HG03521 (cell line): ENCODE measurements around the gene FCHO1.
"Not testable (repeated sequence)": the region's sequence is repeated elsewhere in the genome, so short reads cannot be mapped to it uniquely, and the experiment has no call there.

Source experiments
- ATAC-seq: cut with Tn5 transposase; IDR thresholded peaks from one replicate; pipeline ENCODE4 v1.9.1; 2021; ENCODE audit warnings: mild to moderate bottlenecking, moderate library complexity; ENCODE audit not compliant: unreplicated experiment

The FCHO1 gene

DNA sequence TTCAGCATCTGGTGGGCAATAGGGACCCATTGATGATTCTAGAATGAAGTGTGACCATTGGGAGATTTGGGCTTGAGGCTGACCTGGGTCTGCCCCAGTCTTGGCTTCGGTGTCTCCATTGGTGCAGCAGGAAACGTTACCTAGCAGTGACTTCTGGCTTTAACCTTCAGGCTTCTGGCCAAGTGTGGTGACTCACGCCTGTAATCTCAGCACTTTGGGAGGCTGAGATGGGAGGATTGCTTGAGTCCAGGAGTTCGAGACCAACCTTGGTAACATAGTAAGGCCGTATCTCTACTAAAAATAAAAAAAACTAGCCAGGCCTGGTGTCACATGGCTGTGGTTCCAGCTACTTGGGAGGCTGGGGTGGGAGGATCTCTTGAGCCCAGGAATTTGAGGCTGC, 7.2 kb downstream of the FCHO1 start:
- no peak for ATAC-seq

DNA sequence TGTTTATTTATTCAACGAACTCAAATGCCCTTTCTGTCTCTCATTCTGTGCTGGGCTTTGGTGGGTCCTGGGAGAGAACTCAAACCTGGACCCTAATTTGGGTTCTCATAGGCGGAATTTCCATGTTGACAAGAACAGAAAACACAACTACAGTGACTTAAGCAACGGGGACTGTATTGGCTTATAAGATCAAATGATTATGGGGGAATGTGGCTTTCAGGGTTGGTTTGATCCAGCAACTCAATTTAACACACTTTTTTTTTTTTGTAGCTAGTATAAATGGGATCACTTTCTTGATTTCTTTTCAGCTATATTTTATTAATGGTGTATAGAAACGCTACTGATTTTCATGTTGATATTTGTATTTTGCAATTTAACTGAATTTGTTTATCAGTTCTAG, 9.9 kb downstream of the FCHO1 start:
- no peak for ATAC-seq

DNA sequence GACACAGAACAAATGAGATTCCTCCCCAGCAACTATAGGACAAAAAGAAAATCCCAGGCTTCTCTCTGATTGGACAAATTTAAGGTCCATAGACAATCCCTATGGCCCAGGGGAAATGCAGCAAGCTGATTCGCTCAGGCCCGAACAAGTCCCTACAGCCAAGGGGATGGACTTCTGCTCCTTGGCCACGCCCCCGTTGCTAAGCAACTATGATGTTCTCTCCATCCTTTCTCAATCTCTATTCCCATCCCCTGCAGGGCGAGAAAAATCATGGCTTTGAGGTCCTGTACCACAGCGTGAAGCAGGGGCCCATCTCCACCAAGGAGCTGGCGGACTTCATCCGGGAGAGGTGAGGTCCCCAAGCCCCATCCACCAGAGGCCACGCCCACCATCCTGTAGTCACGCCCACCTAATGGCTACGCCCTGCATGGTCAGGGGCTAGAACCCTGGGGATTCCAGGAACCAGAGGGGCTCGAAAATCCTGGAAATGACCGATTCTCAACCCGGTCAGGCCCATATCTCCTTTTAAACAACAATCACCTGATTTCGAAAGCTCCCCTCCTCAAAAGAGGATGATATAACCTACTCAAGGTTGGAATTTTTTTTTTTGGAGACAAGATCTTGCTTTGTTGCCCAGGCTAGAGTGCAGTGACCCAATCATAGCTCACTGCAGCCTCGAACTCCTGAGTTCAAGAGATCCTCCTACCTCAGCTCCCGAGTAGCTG, 11.4 kb downstream of the FCHO1 start:
- no peak for ATAC-seq

DNA sequence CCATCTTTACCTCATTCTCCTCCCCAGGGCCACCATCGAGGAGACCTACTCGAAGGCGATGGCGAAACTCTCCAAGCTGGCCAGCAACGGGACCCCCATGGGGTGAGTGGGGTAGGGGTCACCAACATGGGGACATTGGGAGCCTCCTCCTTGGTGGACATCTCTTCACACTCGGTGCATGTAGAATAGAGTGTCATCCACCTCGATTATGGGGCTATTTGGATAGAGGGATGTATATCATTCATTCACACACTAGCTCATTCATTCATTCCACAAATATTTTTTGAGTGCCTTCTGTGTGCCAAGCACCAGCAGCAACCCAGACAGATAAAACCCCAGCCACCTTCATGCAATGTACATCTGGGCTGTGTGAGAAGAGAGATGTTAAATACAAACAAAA, 13.1 kb downstream of the FCHO1 start:
- no peak for ATAC-seq

DNA sequence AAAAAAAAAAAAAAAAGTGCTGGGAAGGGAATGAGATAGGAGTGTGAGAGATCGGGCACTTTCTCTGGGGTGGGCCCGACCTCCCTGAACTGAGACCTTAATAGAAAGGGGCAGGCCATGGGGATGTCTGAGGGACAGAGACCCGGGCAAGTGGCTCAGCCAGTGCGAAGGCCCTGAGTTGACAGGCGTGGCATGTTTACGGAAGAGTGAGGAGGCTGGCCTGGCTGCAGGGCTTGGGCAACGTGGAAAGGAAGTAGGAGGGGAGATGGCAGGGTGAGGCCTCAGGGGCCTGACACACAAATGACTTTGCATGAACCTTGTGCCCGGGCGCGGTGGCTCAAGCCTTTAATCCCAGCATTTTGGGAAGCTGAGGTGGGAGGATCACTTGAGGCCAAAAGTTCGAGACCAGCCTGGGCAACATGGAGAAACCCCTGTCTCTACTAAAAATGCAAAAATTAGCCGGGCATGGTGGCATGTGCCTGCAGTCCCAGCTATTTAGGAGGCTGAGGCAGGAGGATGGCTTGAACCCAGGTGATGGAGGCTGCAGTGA, 13.9 kb downstream of the FCHO1 start:
- no peak for ATAC-seq

DNA sequence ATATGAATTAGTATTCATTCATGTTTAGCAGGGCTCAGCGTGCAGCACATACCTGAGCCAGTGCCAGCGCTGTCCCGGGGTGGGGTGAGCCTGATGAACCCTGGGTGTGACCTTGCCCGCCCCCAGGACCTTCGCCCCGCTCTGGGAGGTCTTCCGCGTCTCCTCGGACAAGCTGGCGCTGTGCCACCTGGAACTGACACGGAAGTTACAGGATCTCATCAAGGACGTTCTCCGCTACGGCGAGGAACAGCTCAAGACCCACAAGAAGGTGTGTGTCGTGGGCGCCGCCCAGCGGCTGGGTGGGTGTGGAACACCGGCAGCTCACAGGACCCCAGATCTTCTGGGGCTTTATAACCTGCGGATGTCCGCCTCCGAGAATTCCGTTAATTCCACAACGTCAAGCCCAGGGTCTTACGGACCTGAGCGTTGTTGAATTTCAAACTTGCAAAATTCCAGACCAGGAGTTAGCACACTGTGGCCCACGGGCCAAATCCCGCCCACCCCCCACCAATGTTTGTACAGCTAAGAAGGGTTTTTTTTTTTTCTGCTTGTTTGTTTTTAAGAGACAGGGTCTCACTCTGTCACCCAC, 15.4 kb downstream of the FCHO1 start:
- no peak for ATAC-seq

DNA sequence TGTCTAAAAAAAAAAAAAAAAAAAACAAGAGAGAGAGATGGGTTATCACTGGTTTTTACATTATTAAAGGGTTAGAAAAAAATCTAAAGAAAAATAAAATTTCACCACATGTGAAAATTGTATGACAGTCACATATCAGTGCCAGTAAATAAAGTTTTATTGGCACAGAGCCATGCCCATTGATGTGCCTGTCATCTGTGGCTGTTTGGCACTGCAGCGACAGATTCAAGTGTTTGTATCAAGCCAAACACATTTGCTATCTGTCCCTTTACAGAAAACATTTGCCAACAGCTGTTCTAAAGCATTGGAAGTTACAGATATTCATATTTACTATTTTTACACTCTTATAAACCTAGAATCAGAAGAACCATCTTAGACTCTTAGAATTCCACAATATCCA, 16.3 kb downstream of the FCHO1 start:
- ATAC-seq, result no peak

DNA sequence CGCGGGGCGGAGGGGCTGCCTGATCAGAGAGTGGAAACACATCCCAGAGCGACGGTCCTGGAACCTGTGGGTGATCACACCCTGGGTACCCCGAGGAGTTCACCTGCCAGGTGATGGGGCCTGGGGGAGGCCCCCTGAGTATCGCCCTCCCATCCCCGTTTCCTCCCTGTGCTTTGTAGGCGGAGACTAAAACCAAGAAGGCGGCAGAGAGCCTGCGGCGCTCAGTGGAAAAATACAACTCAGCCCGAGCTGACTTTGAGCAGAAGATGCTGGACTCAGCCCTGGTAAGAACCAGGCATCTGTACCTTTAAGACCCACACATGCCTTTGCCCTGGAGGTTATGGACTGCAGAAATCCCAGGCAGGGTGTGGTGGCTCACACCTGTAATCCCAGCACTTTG, 19.3 kb downstream of the FCHO1 start:
- ATAC-seq, result no peak

DNA sequence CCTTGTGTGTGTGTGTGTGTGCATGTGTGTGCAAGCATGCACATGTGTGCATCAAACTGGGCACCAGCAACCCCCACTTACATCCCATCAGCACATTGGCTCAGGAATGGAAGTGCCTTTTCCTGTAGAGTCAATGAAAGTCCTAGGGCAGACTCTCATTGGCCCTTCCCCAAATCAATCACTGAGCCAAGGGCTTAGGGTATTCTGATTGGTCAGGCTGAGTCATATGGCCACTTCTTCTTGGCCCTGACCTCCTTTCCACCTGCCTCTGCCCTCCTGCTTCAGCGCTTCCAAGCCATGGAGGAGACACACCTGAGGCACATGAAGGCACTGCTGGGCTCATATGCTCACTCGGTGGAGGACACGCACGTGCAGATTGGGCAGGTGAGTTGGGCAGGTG, 20.9 kb downstream of the FCHO1 start:
- no peak for ATAC-seq

DNA sequence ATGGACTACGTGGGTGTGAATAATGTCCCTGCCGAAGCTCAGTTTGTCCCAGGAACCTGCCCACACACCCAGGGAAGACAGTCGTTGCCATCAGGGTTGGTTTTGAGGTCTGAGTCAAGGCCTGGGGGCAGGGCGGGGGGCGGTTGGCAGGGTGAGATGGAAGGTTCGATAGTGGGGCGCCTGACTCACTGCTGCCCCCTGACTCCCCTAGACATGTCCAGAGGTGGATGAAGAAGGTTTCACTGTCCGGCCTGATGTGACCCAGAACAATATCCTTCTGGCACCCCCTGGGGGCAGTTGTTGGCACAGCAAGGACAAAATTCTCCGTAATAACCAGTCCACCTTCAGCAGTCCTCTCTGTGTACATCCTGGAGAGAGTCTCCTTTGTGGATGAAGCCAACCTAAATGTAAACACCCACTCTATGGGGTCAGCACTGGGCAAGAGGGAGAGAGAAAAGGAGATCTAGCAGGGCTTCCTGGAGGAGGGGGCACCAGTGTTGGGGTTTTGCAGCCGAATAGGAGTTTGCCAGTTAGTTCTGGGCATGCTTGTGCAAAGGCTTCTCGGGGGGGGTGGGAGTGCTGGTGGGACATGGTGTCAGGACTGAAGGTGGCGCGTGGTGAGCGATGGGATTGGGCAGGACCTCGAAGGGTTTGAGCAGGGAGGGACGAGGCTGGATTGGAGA, 24.1 kb downstream of the FCHO1 start:
- no peak for ATAC-seq

DNA sequence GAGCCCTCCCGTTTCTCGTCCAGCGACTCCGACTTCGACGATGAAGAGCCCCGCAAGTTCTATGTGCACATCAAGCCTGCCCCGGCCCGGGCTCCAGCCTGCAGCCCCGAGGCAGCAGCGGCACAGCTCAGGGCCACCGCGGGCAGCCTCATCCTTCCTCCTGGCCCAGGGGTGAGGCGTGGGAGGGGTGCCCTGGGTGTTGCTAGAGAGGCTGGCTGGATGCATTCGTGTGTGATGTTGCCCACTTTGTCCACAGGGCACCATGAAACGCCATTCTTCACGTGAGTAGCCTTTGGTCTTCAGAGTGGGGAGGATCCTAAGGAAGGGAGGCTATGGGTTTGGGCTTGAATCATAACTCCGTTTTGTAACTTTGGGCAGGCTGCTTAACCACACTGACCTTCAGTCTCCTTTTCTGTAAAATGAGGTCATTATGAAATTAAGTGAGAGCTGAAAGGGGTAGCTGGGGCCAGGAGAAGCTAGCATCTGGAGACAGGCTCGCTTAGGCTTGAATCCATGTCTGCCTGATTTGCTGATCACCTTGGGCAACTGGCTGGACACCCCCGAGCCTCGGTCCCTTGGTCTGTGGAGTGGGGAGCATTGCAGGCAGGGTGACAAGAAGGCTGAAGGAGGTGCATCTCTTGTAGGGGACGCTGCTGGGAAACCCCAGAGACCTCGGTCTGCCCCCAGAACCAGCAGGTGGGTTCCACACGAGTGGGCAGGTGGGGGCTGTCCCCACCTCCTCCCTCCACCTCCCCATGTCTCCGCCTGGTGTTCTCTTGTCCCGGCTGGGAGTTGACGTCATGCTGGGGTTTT, 24.9 kb downstream of the FCHO1 start:
- peak; percentile 59 for ATAC-seq

DNA sequence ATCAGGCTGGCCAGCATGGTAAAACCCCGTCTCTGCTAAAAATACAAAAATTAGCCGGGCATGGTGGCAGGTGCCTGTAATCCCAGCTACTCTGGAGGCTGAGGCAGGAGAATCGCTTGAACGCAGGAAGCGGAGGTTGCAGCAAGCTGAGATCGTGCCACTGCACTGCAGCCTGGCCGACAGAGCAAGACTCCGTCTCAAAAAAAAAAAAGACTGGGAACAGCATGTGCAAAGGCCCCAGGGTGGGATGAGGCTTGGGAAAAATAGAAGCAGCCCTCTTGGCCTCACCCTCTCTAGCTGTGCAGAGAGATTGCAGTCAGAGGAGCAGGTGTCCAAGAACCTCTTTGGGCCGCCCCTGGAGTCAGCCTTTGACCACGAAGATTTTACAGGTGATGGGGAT, 26.6 kb downstream of the FCHO1 start:
- ATAC-seq, result not testable (repeated sequence)

DNA sequence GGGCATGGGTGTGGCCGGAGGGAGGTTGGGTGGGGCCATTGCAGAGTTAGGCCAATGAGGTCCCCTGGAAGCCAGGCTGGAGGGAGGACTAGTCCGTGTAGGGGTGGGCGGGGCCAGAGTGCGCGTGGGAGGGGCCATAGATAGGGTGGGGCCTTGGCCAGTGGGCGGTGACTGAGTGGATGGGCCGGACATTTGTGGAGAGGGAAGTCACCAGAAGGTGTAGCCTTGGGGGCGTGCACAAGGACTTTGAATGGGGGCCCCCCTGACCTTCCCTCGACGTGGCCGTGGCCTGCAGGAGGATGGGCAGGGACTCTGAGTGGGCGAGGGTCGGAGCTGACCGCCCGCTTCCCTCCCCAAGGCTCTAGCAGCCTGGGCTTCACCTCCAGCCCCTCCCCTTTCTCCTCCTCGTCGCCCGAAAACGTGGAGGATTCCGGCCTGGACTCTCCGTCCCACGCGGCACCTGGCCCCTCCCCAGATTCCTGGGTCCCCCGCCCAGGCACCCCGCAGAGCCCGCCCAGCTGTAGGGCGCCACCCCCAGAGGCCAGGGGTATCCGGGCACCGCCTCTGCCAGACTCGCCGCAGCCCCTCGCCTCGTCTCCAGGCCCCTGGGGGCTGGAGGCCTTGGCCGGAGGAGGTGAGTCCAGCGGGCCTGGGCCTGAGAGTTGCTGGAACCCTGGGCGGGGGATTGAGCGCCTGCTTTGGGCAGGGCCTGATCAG, 27.1 kb downstream of the FCHO1 start:
- ATAC-seq, result no peak

DNA sequence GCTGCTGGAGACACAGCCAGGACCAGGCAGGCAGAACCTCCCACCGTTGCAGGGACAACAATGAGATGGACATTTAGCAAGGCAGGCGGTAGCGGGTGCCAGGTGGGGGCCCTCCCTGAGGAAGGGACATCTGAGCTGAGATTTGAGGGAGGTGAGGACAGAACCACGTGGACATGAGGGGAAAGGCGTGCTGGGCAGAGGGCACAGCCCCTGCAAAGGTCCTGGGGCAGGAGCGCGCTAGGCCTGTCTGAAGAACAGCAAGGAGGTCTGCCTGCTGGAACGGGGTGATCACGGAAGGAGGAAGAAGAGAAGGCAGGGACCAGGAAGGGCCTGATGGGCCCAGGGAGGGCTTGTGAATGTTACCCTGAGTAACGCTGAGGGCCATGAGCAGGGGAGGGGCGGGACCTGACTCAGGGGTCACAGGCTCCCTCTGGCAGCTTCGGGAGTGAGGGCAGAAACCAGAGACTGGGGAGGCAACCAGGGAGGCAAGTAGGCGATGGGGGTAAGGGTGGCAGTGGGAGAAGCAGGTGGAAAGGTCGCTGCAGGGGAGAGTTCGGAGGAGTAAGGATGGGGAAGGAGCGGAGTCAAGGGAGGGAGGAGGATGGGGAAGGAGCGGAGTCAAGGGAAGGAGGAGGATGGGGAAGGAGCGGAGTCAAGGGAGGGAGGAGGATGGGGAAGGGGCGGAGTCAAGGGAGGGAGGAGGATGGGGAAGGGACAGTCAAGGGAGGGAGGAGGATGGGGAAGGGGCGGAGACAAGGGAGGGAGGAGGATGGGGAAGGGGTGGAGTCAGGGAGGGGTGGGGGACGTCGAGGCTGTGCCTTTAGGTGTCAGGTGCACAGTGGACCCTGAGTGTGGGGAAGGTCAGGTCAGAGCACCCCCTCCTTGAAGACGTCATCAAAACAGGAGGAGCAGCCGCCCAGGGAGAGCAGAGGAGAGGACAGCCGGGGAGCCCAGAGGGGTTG, 28.0 kb downstream of the FCHO1 start:
- no peak for ATAC-seq

DNA sequence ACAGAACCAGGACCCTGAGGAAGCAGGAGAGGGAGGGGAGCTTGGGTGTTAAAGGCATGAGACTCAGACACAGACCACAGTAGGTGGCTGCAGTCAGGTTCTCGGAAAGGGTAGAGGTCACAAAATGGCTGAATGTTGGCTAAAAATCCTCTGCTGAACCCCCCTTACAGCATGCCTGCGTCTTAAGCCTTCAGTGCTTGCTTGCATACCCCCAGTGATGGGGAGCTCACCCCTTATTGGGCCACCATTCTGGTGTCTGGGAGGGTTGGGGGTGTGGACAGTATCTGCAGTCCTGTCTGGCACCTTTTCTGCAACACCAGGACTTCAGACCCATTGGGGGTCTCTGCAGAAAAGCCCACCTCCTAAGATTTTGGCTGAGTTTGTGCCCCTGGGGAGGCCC, 29.5 kb downstream of the FCHO1 start:
- no peak for ATAC-seq

DNA sequence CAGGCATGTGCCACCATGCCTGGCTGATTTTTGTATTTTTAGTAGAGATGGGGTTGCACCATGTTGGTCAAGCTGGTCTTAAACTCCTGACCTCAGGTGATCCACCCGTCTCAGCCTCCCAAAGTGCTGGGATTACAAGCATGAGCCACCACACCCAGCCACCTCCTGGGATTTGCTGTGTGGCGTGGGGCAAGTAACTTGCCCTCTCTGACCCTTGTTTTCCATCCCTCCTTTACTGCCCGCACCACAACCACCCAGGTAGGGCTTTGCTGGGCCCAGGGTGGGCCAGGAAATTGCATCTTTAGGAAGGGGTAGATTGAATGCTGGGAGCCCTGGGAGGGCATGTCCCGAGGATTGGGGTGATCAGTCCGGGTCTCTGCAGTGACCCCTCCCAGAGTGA, 32.4 kb downstream of the FCHO1 start:
- not testable (repeated sequence) for ATAC-seq

DNA sequence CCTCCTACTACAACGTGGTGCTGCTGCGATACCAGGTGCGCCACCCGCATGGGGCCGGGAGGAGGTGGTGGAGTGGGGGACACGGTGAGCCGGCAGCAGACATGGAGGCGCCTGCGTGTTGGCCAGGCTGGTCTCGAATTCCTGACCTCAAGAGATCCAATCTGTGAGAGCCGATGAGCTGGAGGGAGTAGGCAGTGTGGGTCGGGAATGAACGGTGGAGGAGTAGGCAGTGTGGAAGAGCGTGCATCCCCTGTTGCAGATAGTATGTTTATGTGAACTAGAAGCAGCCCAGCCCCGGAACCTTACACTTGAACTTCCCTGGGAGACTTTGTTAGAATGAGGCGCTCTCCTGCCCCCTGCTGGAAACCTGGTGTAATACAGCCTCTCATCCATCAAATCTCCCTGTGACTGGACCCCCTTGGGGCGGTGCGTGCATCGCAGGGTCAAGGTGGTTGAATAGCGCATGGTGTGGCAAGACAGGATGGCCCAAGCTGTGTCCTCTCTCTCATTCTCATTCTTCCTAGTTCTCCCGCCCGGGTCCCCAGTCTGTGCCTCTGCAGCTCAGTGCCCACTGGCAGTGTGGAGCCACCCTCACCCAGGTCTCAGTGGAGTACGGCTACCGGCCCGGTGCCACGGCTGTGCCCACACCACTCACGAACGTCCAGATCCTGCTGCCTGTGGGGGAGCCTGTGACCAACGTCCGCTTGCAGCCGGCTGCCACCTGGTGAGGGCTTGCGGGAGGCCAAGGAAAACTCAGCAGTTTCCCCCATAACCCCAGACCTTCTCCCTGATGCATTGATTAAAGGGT, 33.1 kb downstream of the FCHO1 start:
- no peak for ATAC-seq

DNA sequence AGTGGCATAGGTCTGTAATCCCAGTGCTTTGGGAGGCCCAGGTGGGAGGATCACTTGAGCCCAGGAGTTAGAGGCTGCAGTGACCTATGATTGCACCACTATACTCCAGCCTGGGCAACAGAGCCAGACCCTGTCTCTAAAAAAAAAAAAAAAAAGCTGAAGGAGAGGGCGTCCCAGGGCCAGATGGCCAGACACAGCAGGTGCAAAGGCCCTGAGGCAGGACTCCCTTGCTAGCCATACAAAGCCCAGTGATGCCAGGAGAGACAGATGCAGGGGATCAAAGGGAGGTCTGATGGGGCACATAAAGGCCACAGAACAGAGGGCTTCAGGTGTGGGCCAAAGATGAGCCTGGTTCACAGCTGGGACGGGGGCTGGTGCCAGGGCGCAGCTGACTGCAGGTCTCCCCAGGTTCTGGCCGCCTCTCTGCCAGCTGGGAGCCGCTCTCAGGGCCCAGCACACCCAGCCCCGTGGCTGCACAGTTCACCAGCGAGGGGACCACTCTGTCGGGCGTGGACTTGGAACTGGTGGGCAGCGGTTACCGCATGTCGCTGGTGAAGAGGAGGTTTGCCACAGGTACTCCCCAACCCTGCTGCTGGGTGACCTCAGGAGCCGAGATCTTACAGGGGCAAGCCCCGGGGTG, 36.1 kb downstream of the FCHO1 start:
- ATAC-seq, result no peak
